GM21390 (cell line): Measurements from ENCODE around the gene CYP2J2.
"Not testable (repeated sequence)": the region's sequence is repeated elsewhere in the genome, so short reads cannot be mapped to it uniquely, and the experiment has no call there.

Source experiments
- ATAC-seq: cut with Tn5 transposase; IDR thresholded peaks from one replicate; pipeline ENCODE4 v1.9.1; 2021; ENCODE audit not compliant: unreplicated experiment

CYP2J2 gene

GRCh38 chr1:59919746-59920145, 6.8 kb downstream of the CYP2J2 start:
- no peak for ATAC-seq

- no peak for ATAC-seq
Measured at GRCh38 chr1:59917785-59918180, 8.8 kb downstream of the CYP2J2 start.

GRCh38 chr1:59917026-59917784, 9.4 kb downstream of the CYP2J2 start:
- ATAC-seq: no peak

- no peak for ATAC-seq
Measured at GRCh38 chr1:59915516-59915915, 11.1 kb downstream of the CYP2J2 start.

GRCh38 chr1:59914791-59915286, 11.7 kb downstream of the CYP2J2 start:
- not testable (repeated sequence) for ATAC-seq

GRCh38 chr1:59908682-59909081, 17.9 kb downstream of the CYP2J2 start:
- no peak for ATAC-seq

- no peak for ATAC-seq
Measured at GRCh38 chr1:59908084-59908483, 18.5 kb downstream of the CYP2J2 start.

- ATAC-seq: no peak
Measured at GRCh38 chr1:59906931-59907330, 19.6 kb downstream of the CYP2J2 start.

GRCh38 chr1:59903141-59903754, 23.3 kb downstream of the CYP2J2 start:
- ATAC-seq: no peak

GRCh38 chr1:59901770-59902388, 24.7 kb downstream of the CYP2J2 start:
- no peak for ATAC-seq

GRCh38 chr1:59900640-59901039, 25.9 kb downstream of the CYP2J2 start:
- ATAC-seq: no peak

GRCh38 chr1:59898927-59899326, 27.6 kb downstream of the CYP2J2 start:
- no peak for ATAC-seq

GRCh38 chr1:59897165-59897564, 29.4 kb downstream of the CYP2J2 start:
- ATAC-seq: no peak

- no peak for ATAC-seq
Measured at GRCh38 chr1:59892841-59893811, 33.4 kb downstream of the CYP2J2 start.

- no peak for ATAC-seq
Measured at GRCh38 chr1:59885160-59885832, 41.3 kb downstream of the CYP2J2 start.

GRCh38 chr1:59880735-59881134, 45.8 kb downstream of the CYP2J2 start:
- no peak for ATAC-seq

GRCh38 chr1:59879996-59880505, 46.5 kb downstream of the CYP2J2 start:
- ATAC-seq: no peak

GRCh38 chr1:59879574-59879973, 47.0 kb downstream of the CYP2J2 start:
- no peak for ATAC-seq

- ATAC-seq: no peak
Measured at GRCh38 chr1:59878370-59878769, 48.2 kb downstream of the CYP2J2 start.

- no peak for ATAC-seq
Measured at GRCh38 chr1:59877108-59877682, 49.4 kb downstream of the CYP2J2 start.
